Hematopoietic multipotent progenitor cell treated with erythropoietin and hydrocortisone succinate and interleukin-3 and kit ligand, for 8 days (in vitro differentiated cells): ENCODE data around the gene MEOX1.
"Not testable (repeated sequence)": the region's sequence is repeated elsewhere in the genome, so short reads cannot be mapped to it uniquely, and the experiment has no call there.

Experiments used
- DNase-seq: peaks from one replicate; pipeline ENCODE4 v3.0.0-alpha.2; 2015

MEOX1 gene

GRCh38 chr17:43661699-43662412, at the start of gene MEOX1:
MEOX1 (minus strand) TSS chr17:43661922; CDS start chr17:43661534, 388 bp downstream.
- no peak for DNase-seq

- no peak for DNase-seq
Observed at GRCh38 chr17:43710101-43710500, 48.4 kb upstream of the MEOX1 start.

- no peak for DNase-seq
Observed at GRCh38 chr17:43709210-43709609, 47.5 kb upstream of the MEOX1 start.

GRCh38 chr17:43707184-43707583, 45.5 kb upstream of the MEOX1 start:
- no peak for DNase-seq

- DNase-seq = no peak
Observed at GRCh38 chr17:43706235-43706634, 44.5 kb upstream of the MEOX1 start.

- DNase-seq = no peak
Observed at GRCh38 chr17:43703630-43704029, 41.9 kb upstream of the MEOX1 start.

GRCh38 chr17:43702637-43703036, 40.9 kb upstream of the MEOX1 start:
- DNase-seq = peak; percentile 31

- peak; percentile 13 for DNase-seq
Observed at GRCh38 chr17:43701318-43701743, 39.6 kb upstream of the MEOX1 start.

- no peak for DNase-seq
Observed at GRCh38 chr17:43699438-43699756, 37.7 kb upstream of the MEOX1 start.

- no peak for DNase-seq
Observed at GRCh38 chr17:43698678-43699437, 37.1 kb upstream of the MEOX1 start.

GRCh38 chr17:43697937-43698336, 36.2 kb upstream of the MEOX1 start:
- DNase-seq = no peak

- DNase-seq = no peak
Observed at GRCh38 chr17:43696891-43697290, 35.2 kb upstream of the MEOX1 start.

GRCh38 chr17:43695970-43696865, 34.5 kb upstream of the MEOX1 start:
- DNase-seq = no peak

- DNase-seq = peak; percentile 84
Observed at GRCh38 chr17:43694081-43694870, 32.6 kb upstream of the MEOX1 start.

GRCh38 chr17:43691317-43691693, 29.6 kb upstream of the MEOX1 start:
- no peak for DNase-seq

GRCh38 chr17:43690624-43691316, 29.0 kb upstream of the MEOX1 start:
- no peak for DNase-seq

GRCh38 chr17:43689814-43690213, 28.1 kb upstream of the MEOX1 start:
- no peak for DNase-seq

GRCh38 chr17:43689131-43689530, 27.4 kb upstream of the MEOX1 start:
- DNase-seq = no peak

- not testable (repeated sequence) for DNase-seq
Observed at GRCh38 chr17:43686957-43687356, 25.2 kb upstream of the MEOX1 start.

- DNase-seq = no peak
Observed at GRCh38 chr17:43683928-43684653, 22.4 kb upstream of the MEOX1 start.

- DNase-seq = no peak
Observed at GRCh38 chr17:43680461-43680860, 18.7 kb upstream of the MEOX1 start.
